Measurements from ENCODE around the gene ANKDD1B. TPM values are rescaled to one million over a fixed set of nuclear protein-coding genes. Genes with fewer than 3 reads are reported as not detected.
"Not testable (repeated sequence)": the region's sequence is repeated elsewhere in the genome, so short reads cannot be mapped to it uniquely, and the experiment has no call there.

The ANKDD1B gene
- total RNA-seq = 0.52 TPM

DNA sequence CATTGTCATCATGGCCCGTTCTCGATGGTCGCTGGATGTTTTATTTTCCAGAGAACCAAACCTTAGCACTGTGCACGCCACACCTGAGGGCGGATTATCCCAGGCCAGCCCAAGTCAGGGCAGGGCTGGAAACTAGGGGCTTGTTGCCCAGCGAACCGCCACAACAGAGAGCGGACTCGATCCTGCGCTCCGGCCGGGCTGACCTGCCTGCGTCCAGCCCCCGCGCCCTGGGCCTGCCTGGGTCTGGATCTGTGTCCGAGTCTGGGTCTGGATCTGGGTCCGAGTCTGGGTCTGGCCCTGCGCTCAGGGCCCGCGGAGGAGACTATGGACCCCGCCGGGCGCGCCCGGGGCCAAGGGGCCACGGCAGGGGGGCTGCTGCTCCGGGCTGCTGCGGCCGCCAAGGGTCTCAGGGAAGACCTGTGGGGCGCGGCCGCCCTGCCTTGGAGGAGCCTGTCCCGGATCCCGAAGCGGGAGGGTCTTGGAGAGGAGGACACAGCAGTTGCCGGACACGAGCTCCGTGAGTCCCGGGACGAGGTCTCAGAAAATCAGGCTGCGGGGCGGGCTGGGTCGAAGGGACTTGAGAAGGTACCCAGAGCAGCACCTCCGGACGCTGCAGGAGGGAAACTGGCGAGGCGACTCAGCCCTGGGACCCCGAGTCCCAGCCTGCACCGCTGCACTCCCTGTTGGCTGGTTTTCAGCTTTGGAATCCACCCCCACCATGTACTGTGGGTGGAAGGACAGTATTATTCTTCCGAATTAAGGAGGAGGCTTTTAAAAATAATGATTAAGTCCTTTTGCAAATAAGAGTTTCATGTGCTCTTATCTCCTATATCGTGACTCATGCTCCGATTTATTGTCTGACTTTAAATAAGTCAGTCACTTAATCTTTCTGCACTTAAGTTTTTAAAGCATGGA is at the start of gene ANKDD1B:
ANKDD1B (plus strand) TSS at position 143 of the 915 bp plus-strand sequence; CDS start at position 325, 182 bp downstream.
- Histone ChIP-seq H3K4me3 (ENCODE audit: low read length) (no peak within 1 kb of the TSS), H3K27me3 (ENCODE audit: insufficient read depth, low read length) (peaks cover 10% of the 10 kb centered on the region), H3K9me3 (ENCODE audit: low read depth, low read length) (no peaks in the 10 kb centered on the region), H3K4me1 (ENCODE audit: insufficient read depth, low read length) (peaks cover 13% of the 10 kb centered on the region)

DNA sequence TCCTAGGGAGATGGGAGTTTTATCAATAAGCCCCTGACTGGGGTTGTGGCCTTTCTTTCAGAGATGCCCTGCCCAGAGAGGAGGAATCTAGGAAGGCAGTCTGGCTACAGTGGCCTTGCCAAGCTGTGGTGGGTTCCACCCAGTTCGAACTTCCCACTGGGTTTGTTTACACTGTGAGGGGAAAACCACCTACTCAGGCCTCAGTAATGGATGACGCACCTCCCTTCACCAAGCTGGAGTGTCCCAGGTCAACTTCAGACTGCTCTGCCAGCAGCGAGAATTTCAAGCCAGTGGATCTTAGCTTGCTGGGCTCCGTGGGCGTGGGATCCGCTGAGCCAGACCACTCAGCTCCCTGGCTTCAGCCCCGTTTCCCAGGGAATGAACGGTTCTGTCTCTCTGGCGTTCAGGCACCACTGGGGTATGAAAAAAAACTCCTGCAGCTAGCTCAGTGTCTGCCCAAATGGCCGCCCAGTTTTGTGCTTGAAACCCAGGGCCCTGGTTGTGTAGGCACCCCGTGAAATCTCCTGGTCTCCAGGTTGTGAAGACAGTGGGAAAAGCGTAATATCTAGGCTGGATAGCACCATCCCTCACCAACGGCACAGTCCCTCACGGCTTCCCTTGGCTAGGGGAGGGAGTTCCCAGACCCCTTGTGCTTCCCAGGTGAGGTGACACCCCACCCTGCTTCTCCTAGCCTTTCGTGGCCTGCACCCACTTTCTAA is 45.1 kb upstream of the ANKDD1B start:
- not testable (repeated sequence) for H3K27me3 ChIP-seq (ENCODE audit: insufficient read depth, low read length); H3K4me3 ChIP-seq (ENCODE audit: low read length); H3K9me3 ChIP-seq (ENCODE audit: low read depth, low read length)
- H3K4me1 ChIP-seq (ENCODE audit: insufficient read depth, low read length) = peaks cover 25% of the 10 kb centered on the region

DNA sequence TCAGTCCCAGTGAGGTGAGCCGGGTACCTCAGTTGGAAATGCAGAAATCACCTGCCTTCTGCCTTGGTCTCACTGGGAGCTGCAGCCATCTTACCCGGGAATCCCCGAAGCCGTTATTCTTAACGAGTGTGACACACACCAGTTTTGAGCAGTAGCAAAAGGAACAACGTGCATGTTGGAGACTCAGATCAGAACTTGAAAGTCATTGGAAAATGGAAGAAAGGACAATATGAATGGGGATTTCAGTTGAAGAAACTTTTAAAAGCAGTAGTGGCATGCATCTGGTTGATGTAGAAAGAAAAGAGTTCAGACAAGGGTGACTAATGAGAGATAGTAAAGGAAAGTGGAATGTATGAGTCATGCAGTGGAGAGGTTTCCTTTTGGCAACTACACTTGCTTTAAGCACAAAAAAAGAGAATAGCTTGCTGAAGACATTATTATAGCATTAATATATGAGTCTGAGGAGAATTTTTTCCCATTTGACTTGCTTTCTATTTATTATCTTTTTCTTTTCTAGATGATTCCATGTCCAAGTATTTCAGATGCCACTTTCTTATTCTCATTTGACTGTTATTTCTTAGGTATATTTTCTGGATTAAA is 44.4 kb upstream of the ANKDD1B start:
- Histone ChIP-seq H3K4me1 (ENCODE audit: insufficient read depth, low read length) (peaks cover 29% of the 10 kb centered on the region), H3K9me3 (ENCODE audit: low read depth, low read length) (no peaks in the 10 kb centered on the region), H3K27me3 (ENCODE audit: insufficient read depth, low read length) (no peaks in the 10 kb centered on the region), H3K4me3 (ENCODE audit: low read length) (no peak overlapping the region)

DNA sequence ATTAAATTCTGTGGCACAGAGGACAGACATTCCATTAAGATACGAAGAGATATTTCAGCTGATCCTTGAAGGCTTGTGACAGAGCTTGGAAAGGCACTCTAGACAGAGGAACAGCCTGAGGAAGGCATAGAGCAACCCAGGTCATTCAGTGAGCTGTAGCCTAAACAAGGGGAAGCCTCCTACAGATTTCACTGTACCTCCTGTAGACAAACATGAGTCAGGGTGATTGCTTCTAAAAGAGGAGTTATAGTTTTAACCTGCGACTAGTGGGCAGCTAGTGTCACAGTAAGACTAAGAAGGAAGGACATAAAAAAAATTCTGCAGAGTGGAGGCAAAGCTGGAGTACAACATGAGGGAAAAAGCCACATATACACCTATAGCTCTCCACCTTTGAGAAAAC is 43.5 kb upstream of the ANKDD1B start:
- peaks cover 29% of the 10 kb centered on the region for H3K4me1 ChIP-seq (ENCODE audit: insufficient read depth, low read length)
- no peaks in the 10 kb centered on the region for H3K9me3 ChIP-seq (ENCODE audit: low read depth, low read length)
- H3K4me3 ChIP-seq (ENCODE audit: low read length) = no peak overlapping the region
- no peaks in the 10 kb centered on the region for H3K27me3 ChIP-seq (ENCODE audit: insufficient read depth, low read length)

DNA sequence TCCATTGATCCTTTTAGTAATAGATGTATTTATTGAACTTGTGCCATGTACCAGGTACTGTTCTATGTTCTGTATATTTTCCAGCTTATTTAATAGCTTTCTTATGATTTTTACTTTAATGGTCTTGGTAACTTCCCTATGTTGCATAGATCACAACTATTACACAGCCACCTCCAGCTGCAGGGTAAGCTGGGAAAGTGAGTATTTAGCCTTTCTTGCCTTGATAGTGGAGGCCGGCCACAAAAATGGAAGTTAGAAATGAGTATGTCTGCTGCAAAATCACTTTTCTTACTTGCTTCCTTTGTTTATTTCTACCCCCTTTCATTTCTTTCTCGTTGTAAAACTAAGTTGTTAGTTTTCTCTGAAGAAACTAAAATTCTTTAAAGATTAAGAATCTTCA is 43.1 kb upstream of the ANKDD1B start:
- H3K4me1 ChIP-seq (ENCODE audit: insufficient read depth, low read length) = peaks cover 29% of the 10 kb centered on the region
- H3K27me3 ChIP-seq (ENCODE audit: insufficient read depth, low read length) = no peaks in the 10 kb centered on the region
- no peaks in the 10 kb centered on the region for H3K9me3 ChIP-seq (ENCODE audit: low read depth, low read length)
- no peak overlapping the region for H3K4me3 ChIP-seq (ENCODE audit: low read length)

DNA sequence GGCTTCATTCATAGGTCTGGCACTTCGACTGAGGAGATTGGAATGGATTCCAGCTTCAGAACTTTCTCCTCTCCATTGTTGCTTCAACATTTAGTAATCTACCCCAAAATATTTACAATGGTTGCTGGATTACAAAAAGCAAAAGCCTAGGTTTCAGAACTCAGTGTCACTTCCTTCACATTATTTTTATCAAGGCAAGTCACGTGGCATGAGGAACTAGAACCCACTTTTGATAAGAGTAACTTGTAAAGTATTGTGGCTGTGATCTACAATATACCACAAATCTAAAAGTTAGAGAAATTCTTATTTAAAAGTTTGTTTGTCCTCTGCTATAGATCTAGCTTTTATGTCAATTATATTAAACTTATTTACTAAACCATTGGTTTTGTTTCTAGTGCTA is 39.7 kb upstream of the ANKDD1B start:
- H3K9me3 ChIP-seq (ENCODE audit: low read depth, low read length) = no peaks in the 10 kb centered on the region

DNA sequence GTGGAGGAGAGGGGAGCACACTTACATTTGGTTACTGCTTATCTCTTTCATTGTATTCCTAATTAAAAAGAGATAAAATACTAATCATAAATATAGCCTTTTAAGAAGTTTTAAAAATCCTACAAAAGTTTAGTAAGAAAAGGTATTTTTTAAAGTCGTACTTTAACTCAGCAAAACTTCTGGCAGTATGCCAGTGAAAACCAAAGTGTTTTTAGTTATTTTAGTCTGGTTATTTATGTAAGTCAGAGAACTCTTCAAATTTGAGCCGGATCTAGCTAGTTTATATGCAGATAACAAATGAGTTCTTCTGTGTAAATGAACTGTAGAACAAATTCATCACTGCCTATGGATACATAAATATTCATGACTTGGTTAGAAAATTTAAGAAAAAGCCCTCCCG is 36.5 kb upstream of the ANKDD1B start:
- H3K9me3 ChIP-seq (ENCODE audit: low read depth, low read length) = no peaks in the 10 kb centered on the region
- H3K4me1 ChIP-seq (ENCODE audit: insufficient read depth, low read length) = peaks cover 8% of the 10 kb centered on the region
- no peak overlapping the region for H3K4me3 ChIP-seq (ENCODE audit: low read length)
- H3K27me3 ChIP-seq (ENCODE audit: insufficient read depth, low read length) = no peaks in the 10 kb centered on the region

More for the DNA sequence above, 39.7 kb upstream of the ANKDD1B start:
- peaks cover 22% of the 10 kb centered on the region for H3K4me1 ChIP-seq (ENCODE audit: insufficient read depth, low read length)
- no peaks in the 10 kb centered on the region for H3K27me3 ChIP-seq (ENCODE audit: insufficient read depth, low read length)
- no peak overlapping the region for H3K4me3 ChIP-seq (ENCODE audit: low read length)

DNA sequence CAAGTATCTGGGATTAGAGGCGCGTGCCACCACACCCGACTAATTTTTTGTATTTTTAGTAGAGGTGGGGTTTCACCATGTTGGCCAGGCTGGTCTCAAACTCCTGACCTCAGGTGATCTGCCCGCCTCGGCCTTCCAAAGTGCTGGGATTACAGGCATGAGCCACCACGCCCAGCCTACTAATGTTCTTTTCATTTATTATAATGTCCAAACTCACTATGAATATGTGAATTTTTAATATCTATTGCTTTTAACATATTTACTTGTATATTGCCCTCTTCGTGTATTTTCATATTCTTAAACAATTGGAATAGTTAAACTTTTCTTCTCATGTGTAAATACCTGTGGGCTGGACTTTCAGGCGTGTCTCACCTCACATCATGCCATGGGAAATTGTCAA is 33.0 kb upstream of the ANKDD1B start:
- H3K4me3 ChIP-seq (ENCODE audit: low read length); H3K9me3 ChIP-seq (ENCODE audit: low read depth, low read length); H3K27me3 ChIP-seq (ENCODE audit: insufficient read depth, low read length); H3K4me1 ChIP-seq (ENCODE audit: insufficient read depth, low read length): not testable (repeated sequence)

DNA sequence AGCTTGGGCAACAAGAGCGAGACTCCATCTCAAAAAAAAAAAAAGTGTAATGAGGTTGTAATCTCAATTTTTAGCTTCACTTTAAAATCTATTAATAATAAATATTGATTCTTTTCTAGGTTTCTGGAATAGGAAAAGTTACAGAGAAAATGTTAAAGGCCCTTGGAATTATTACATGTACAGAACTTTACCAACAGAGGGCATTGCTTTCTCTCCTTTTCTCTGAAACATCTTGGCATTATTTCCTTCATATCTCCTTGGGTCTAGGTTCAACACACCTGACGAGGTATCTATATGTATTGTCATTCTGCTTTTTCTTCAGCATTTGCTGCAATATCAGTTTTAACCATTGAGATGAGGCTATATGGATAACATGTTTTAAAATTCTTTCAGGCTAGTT is 26.6 kb upstream of the ANKDD1B start:
- Histone ChIP-seq H3K27me3 (ENCODE audit: insufficient read depth, low read length) (no peaks in the 10 kb centered on the region), H3K9me3 (ENCODE audit: low read depth, low read length) (no peaks in the 10 kb centered on the region)

DNA sequence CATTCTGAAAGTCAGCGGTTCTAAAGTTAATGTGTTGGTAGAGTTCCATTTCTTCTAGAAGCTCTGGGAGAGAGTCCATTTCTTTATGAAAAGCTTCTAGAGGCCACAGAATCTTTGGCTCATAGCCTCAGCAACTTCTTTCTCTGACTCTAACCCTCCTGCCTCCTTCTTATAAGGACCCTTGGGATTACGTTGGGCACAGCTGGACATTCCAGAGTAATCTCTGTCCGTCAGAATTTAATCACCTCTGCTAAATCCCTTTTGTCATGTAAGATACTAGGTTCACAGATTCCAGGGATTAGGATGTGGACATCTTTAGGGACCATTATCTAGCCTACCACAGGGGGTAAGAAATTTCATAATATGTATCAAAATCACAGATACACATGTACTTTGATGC is 22.6 kb upstream of the ANKDD1B start:
- no peaks in the 10 kb centered on the region for H3K4me1 ChIP-seq (ENCODE audit: insufficient read depth, low read length)

More for the DNA sequence above, 26.6 kb upstream of the ANKDD1B start:
- no peaks in the 10 kb centered on the region for H3K4me1 ChIP-seq (ENCODE audit: insufficient read depth, low read length)
- no peak overlapping the region for H3K4me3 ChIP-seq (ENCODE audit: low read length)

DNA sequence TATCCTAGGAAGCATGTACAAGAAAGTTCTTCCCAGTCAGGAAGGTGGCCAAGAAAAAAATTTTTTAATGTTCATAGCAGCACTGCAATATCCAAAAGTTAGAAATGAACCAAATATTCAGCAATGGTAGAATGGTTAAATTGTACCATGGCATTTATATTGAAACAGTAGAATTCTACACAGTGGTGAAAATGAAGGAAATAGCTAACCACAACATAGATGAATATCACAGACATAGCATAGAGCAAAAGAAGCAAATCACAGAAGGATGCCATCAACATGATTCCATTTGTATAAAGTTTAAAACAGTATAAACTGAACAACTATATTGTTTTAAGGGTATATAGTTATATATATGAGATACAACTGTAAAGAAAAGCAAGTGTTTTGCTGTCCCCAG is 10.7 kb upstream of the ANKDD1B start:
- no peaks in the 10 kb centered on the region for H3K27me3 ChIP-seq (ENCODE audit: insufficient read depth, low read length)
- no peaks in the 10 kb centered on the region for H3K4me1 ChIP-seq (ENCODE audit: insufficient read depth, low read length)
- H3K4me3 ChIP-seq (ENCODE audit: low read length) = no peak overlapping the region
- no peaks in the 10 kb centered on the region for H3K9me3 ChIP-seq (ENCODE audit: low read depth, low read length)

More for the DNA sequence above, 22.6 kb upstream of the ANKDD1B start:
- Histone ChIP-seq H3K9me3 (ENCODE audit: low read depth, low read length) (no peaks in the 10 kb centered on the region), H3K4me3 (ENCODE audit: low read length) (no peak overlapping the region), H3K27me3 (ENCODE audit: insufficient read depth, low read length) (no peaks in the 10 kb centered on the region)

DNA sequence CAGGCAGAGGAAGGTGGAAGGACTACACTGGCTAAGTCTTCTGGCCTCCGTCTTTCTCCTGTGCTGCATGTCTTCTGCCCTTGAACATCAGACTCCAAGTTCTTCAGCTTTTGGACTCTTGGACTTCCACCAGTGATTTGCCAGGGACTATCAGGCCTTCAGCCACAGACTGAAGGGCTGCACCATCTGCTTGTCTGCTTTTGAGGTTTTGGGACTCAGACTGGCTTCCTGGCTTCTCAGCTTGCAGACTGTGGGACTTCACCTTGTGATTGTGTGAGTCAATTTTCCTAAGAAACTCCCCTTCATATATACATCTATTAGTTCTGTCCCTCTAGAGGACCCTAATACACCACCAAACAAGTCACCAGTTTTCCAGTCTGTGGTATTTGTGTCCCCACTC is 9.7 kb upstream of the ANKDD1B start:
- Histone ChIP-seq H3K4me3 (ENCODE audit: low read length) (no peak overlapping the region), H3K9me3 (ENCODE audit: low read depth, low read length) (no peaks in the 10 kb centered on the region), H3K27me3 (ENCODE audit: insufficient read depth, low read length) (no peaks in the 10 kb centered on the region), H3K4me1 (ENCODE audit: insufficient read depth, low read length) (no peaks in the 10 kb centered on the region)

DNA sequence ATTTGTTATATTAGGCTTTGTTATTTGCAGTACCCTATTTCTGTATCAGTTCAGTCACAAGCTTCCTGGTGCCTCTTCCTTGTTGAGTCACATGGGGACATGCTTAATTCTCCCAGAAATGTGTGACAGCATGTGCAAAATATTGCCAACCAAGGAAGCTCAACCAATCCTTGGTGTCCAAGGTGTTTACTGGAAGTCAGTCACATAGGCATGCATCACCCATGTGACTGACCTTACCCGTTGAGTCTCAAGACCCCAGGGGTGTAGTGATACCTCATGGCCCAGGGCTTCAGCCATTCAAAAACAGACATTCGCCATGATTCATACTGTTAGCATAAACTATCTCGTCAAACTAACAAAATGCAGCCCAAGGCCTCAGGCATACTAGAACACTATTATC is 9.3 kb upstream of the ANKDD1B start:
- Histone ChIP-seq H3K9me3 (ENCODE audit: low read depth, low read length) (no peaks in the 10 kb centered on the region), H3K4me3 (ENCODE audit: low read length) (no peak overlapping the region), H3K27me3 (ENCODE audit: insufficient read depth, low read length) (no peaks in the 10 kb centered on the region), H3K4me1 (ENCODE audit: insufficient read depth, low read length) (no peaks in the 10 kb centered on the region)

DNA sequence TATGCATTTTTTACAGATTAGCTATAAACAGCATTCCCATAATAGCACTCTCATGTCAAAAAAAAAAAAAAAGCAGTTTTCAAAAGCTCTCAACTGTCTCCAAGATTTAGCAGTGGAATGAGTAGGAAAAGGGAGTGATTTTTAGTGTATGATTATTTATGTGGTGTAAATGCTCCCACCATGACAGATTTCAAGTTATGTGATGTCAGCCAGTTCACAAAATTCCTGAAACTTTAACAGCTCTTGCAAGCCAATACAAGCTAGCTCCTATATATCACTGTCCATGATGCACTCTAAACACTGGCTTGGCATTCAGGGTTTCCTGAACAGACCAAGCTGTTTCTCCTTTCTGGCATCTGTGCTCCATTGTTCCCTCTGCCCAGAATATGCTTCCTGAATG is 7.9 kb upstream of the ANKDD1B start:
- Histone ChIP-seq H3K27me3 (ENCODE audit: insufficient read depth, low read length) (no peaks in the 10 kb centered on the region), H3K9me3 (ENCODE audit: low read depth, low read length) (no peaks in the 10 kb centered on the region), H3K4me3 (ENCODE audit: low read length) (no peak overlapping the region), H3K4me1 (ENCODE audit: insufficient read depth, low read length) (peaks cover 3% of the 10 kb centered on the region)

DNA sequence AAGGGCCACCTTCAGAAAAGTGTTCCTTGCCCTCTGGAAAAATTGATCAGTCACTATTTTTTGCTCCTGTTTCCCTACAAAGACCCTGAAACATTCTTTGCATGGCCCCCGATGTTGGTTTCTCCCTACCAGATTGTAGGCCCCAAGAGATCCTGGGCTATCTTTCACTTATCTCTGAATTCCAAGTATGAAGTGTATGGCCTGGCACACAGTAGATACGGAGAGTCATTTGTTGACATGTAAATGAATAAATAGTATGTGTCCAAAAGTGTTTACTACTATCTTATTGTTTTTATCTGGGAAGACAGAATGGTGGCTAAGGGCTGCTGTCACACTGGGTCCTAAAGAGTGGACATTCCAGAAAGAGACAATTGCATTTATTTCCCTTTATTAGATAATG is 7.4 kb upstream of the ANKDD1B start:
- H3K4me1 ChIP-seq (ENCODE audit: insufficient read depth, low read length) = peaks cover 3% of the 10 kb centered on the region
- H3K27me3 ChIP-seq (ENCODE audit: insufficient read depth, low read length) = no peaks in the 10 kb centered on the region
- H3K4me3 ChIP-seq (ENCODE audit: low read length) = no peak overlapping the region
- no peaks in the 10 kb centered on the region for H3K9me3 ChIP-seq (ENCODE audit: low read depth, low read length)

Measured in mononuclear cell (primary cell).